Bronchial epithelial cell (primary cell): Measurements from ENCODE around the gene TRIM31. TPM values are rescaled to one million over a fixed set of nuclear protein-coding genes. Genes with fewer than 3 reads are reported as not detected.

ENCODE experiments used
- DNase-seq: peaks from one replicate; pipeline ENCODE4 v3.0.0-alpha.2; 2010; ENCODE audit warnings: low read depth
- FAIRE-seq: peaks from 2 replicates; lab custom pipeline; 2011; peaks lifted over from hg19 to GRCh38; lab: Jason Lieb, UNC
- H3K27me3 ChIP-seq: 2 replicates; pipeline ENCODE4 v1.5.1; 2011; ENCODE audit warnings: low read length; ENCODE audit not compliant: control insufficient read depth, insufficient read depth
- H3K36me3 ChIP-seq: 2 replicates; pipeline ENCODE4 v1.5.1; 2011; ENCODE audit warnings: low read length; ENCODE audit not compliant: control insufficient read depth, insufficient read depth
- H3K4me3 ChIP-seq: 2 replicates; pipeline ENCODE4 v1.5.1; 2011; ENCODE audit warnings: mild to moderate bottlenecking, low read depth, low read length, control low read depth
- CTCF ChIP-seq: IDR thresholded peaks from 2 replicates; pipeline ENCODE4 v1.5.1; 2011; ENCODE audit warnings: mild to moderate bottlenecking, moderate library complexity, low read length, control low read depth, inconsistent platforms; ENCODE audit not compliant: insufficient read depth, severe bottlenecking
- total RNA-seq: library from RNA; depleted of rRNA; stranded (reverse); fragments of >200 nt; gene quantifications from 2 replicates; pipeline ENCODE4 v1.2.1, GENCODE V29; 2014

TRIM31 gene
- total RNA-seq, 1 donor from 2014 or later = not detected

GRCh38 chr6:30077218-30077617, 35.7 kb downstream of the TRIM31 start:
- FAIRE-seq = no peak
- Histone ChIP-seq H3K36me3 (peaks cover 3% of the 10 kb centered on the region), H3K27me3 (peaks cover 5% of the 10 kb centered on the region), H3K4me3 (no peak overlapping the region)
- TF ChIP-seq CTCF = no peak
- no peak for DNase-seq

GRCh38 chr6:30075790-30076732, 36.8 kb downstream of the TRIM31 start:
- DNase-seq (peak; percentile 83), FAIRE-seq (peak; percentile 52)

GRCh38 chr6:30075094-30075789, 37.6 kb downstream of the TRIM31 start, which contains the start of gene RNF39:
Gene RNF39, minus strand, starts transcription at chr6:30075769. Its CDS starts 184 bp downstream, at chr6:30075585.
- FAIRE-seq (no peak), DNase-seq (no peak)
- Histone ChIP-seq H3K27me3 (peaks cover 5% of the 10 kb centered on the region), H3K36me3 (peaks cover 13% of the 10 kb centered on the region), H3K4me3 (peak within 1 kb of the TSS; percentile 83)
- no peak for TF ChIP-seq CTCF

More at GRCh38 chr6:30075790-30076732, 36.8 kb downstream of the TRIM31 start:
- Histone ChIP-seq H3K36me3 (peaks cover 8% of the 10 kb centered on the region), H3K4me3 (peak overlapping the region; percentile 83), H3K27me3 (peaks cover 5% of the 10 kb centered on the region)
- TF ChIP-seq CTCF = peak; percentile 56

- Histone ChIP-seq H3K36me3 (peaks cover 13% of the 10 kb centered on the region), H3K4me3 (peak overlapping the region; percentile 83), H3K27me3 (peaks cover 5% of the 10 kb centered on the region)
- FAIRE-seq (no peak), DNase-seq (no peak)
- TF ChIP-seq CTCF = no peak
These were observed 38.4 kb downstream of the TRIM31 start for GRCh38 chr6:30074331-30075093.

GRCh38 chr6:30073489-30074235, 39.2 kb downstream of the TRIM31 start:
- peaks cover 14% of the 10 kb centered on the region for H3K36me3 ChIP-seq
- no peak for TF ChIP-seq CTCF
- no peak for DNase-seq
- H3K27me3 ChIP-seq = peaks cover 2% of the 10 kb centered on the region
- FAIRE-seq = peak; percentile 93
- H3K4me3 ChIP-seq = peak overlapping the region; percentile 83
